PC-9 (cell line): ENCODE measurements around the gene MPP1.

ENCODE experiments used
- EZH2 ChIP-seq: fragments of 200-600 bp; sonication (generic); IDR thresholded peaks from 2 replicates; pipeline ENCODE4 v1.8.0; 2017; ENCODE audit warnings: antibody characterized with exemption, low read depth
- TF ChIP-seq, protein P1 (sequence below): fragments of 200-600 bp; sonication (generic); conservative IDR thresholded peaks from 2 replicates; pipeline ENCODE4 v1.6.1; 2017; ENCODE audit warnings: mixed run types, antibody characterized with exemption, mild to moderate bottlenecking, moderate library complexity

DNA sequence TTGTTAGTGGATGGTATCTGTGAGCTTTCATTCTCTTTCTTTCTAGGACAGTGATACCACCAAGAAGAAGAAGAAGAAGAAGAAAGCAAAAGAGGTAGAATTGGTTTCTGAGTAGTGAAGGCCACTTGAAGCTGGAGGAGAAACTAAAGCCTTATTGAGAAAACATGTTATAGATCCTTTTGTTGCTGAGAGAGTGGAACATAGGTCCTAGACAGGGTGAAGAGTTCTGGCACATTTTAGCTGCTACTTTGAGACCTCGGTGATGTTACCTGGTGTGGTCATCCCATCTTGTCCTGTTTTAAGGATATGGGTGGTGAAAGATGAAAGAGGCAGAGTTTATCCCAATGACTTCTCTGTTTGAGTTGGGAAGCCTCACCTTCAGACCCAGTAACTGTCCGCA lies 28.5 kb downstream of the MPP1 start:
- TF ChIP-seq, protein P1, sequence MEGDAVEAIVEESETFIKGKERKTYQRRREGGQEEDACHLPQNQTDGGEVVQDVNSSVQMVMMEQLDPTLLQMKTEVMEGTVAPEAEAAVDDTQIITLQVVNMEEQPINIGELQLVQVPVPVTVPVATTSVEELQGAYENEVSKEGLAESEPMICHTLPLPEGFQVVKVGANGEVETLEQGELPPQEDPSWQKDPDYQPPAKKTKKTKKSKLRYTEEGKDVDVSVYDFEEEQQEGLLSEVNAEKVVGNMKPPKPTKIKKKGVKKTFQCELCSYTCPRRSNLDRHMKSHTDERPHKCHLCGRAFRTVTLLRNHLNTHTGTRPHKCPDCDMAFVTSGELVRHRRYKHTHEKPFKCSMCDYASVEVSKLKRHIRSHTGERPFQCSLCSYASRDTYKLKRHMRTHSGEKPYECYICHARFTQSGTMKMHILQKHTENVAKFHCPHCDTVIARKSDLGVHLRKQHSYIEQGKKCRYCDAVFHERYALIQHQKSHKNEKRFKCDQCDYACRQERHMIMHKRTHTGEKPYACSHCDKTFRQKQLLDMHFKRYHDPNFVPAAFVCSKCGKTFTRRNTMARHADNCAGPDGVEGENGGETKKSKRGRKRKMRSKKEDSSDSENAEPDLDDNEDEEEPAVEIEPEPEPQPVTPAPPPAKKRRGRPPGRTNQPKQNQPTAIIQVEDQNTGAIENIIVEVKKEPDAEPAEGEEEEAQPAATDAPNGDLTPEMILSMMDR: no peak
- no peak for TF ChIP-seq EZH2
